Keratinocyte (primary cell): ENCODE results near the gene MDFI.

ENCODE experiments used
- EZH2 ChIP-seq: IDR thresholded peaks from one replicate; pipeline ENCODE4 v1.6.1; 2012; ENCODE audit warnings: inconsistent platforms, mild to moderate bottlenecking, low read length, moderate library complexity
- TF ChIP-seq, protein P1 (sequence below), 3 experiments: IDR thresholded peaks in 1 of 3; conservative IDR thresholded peaks in 1 of 3; optimal IDR thresholded peaks in 1 of 3; 2 replicates in 2 of 3; 3 replicates in 1 of 3; pipeline versions ENCODE3 to v1.5.1; 2011; ENCODE audit warnings: low read length in 3 of 3, mild to moderate bottlenecking in 3 of 3, moderate library complexity in 2 of 3, control low read depth in 1 of 3, inconsistent platforms in 1 of 3; ENCODE audit not compliant: insufficient read depth in 2 of 3; ENCODE audit errors: extremely low read depth in 1 of 3

DNA sequence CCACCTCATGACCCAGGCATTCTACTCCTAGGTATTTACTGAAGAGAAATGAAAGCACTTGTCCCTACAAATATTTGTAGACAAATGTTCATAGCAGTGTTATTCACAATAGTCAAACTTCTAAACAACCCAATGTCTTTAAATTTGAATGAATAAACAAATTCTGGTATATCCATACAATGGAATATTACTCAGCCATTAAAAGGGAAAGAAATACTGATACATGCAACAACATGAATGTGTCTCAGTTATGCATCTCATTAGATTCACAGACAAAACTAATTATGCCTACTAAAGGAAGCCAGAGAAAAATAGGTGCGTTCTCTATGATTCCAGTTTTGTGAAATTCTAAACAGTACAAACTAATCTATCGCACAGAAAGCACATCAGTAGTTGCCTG, 30.7 kb downstream of the MDFI start:
- TF ChIP-seq, protein P1, sequence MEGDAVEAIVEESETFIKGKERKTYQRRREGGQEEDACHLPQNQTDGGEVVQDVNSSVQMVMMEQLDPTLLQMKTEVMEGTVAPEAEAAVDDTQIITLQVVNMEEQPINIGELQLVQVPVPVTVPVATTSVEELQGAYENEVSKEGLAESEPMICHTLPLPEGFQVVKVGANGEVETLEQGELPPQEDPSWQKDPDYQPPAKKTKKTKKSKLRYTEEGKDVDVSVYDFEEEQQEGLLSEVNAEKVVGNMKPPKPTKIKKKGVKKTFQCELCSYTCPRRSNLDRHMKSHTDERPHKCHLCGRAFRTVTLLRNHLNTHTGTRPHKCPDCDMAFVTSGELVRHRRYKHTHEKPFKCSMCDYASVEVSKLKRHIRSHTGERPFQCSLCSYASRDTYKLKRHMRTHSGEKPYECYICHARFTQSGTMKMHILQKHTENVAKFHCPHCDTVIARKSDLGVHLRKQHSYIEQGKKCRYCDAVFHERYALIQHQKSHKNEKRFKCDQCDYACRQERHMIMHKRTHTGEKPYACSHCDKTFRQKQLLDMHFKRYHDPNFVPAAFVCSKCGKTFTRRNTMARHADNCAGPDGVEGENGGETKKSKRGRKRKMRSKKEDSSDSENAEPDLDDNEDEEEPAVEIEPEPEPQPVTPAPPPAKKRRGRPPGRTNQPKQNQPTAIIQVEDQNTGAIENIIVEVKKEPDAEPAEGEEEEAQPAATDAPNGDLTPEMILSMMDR (optimal IDR thresholded peaks at IDR 0.05 in 1 of 3, IDR thresholded peaks at IDR 0.05 in 1 of 3, conservative IDR thresholded peaks at IDR 0.05 in 1 of 3; ENCODE audit: extremely low read depth in 1 of 3, insufficient read depth in 2 of 3, low read length in 3 of 3): no peak
- no peak for TF ChIP-seq EZH2
